Neuronal stem cell (in vitro differentiated cells): ENCODE measurements around the gene CD8A.

Source experiments
- DNase-seq: peaks from one replicate; pipeline ENCODE4 v3.0.0-alpha.2; 2013; ENCODE audit warnings: low spot score
- H2AFZ ChIP-seq: one replicate; pipeline ENCODE4 v1.6.1; 2013; ENCODE audit warnings: mild to moderate bottlenecking, low read length, inconsistent platforms
- H2AK5ac ChIP-seq: 2 replicates; pipeline ENCODE4 v1.6.1; 2013; ENCODE audit warnings: low read depth, mild to moderate bottlenecking, inconsistent platforms, low read length, moderate library complexity, mixed read lengths
- H2BK120ac ChIP-seq: 2 replicates; pipeline ENCODE4 v1.6.1; 2013; ENCODE audit warnings: low read depth, mild to moderate bottlenecking, inconsistent platforms, low read length, moderate library complexity, mixed read lengths
- H2BK12ac ChIP-seq: one replicate; pipeline ENCODE4 v1.6.1; 2013; ENCODE audit warnings: low read length, inconsistent platforms
- H2BK15ac ChIP-seq: 2 replicates; pipeline ENCODE4 v1.6.1; 2013; ENCODE audit warnings: mild to moderate bottlenecking, low read length, inconsistent platforms, mixed read lengths
- H2BK5ac ChIP-seq: one replicate; pipeline ENCODE4 v1.6.1; 2013; ENCODE audit warnings: inconsistent platforms, mild to moderate bottlenecking, low read length, moderate library complexity
- H3K14ac ChIP-seq: one replicate; pipeline ENCODE4 v1.6.1; 2013; ENCODE audit warnings: low read length, inconsistent platforms
- H3K18ac ChIP-seq: 2 replicates; pipeline ENCODE4 v1.6.1; 2013; ENCODE audit warnings: low read length, inconsistent platforms
- H3K23ac ChIP-seq: 2 replicates; pipeline ENCODE4 v1.6.1; 2013; ENCODE audit warnings: low read depth, mild to moderate bottlenecking, mixed read lengths, low read length, inconsistent platforms; ENCODE audit not compliant: poor library complexity
- H3K27ac ChIP-seq: replicated peaks from 3 replicates; pipeline ENCODE4 v1.5.1; 2013; ENCODE audit warnings: low read length, inconsistent platforms
- H3K27me3 ChIP-seq, 3 experiments: 2 replicates each; pipeline ENCODE4 v1.6.1; 2013; ENCODE audit warnings: low read length in 3 of 3, mild to moderate bottlenecking in 2 of 3, inconsistent platforms in 1 of 3, low read depth in 1 of 3, mixed read lengths in 1 of 3, moderate library complexity in 1 of 3; ENCODE audit not compliant: control insufficient read depth in 3 of 3, insufficient read depth in 3 of 3
- H3K36me3 ChIP-seq, 2 donors: replicated peaks in 1 of 2; 2 replicates each; pipeline ENCODE4 v1.6.1; 2013; ENCODE audit warnings: low read length in 2 of 2; ENCODE audit not compliant: control insufficient read depth in 2 of 2, insufficient read depth in 2 of 2
- H3K4ac ChIP-seq: 2 replicates; pipeline ENCODE4 v1.6.1; 2013; ENCODE audit warnings: inconsistent platforms, mild to moderate bottlenecking, low read length, moderate library complexity
- H3K4me1 ChIP-seq, 2 donors: 1 replicate in 1 of 2; 2 replicates in 1 of 2; pipeline ENCODE4 v1.6.1; 2013; ENCODE audit warnings: low read length in 2 of 2, low read depth in 1 of 2; ENCODE audit not compliant: control insufficient read depth in 2 of 2, insufficient read depth in 1 of 2
- H3K4me2 ChIP-seq: one replicate; pipeline ENCODE4 v1.6.1; 2013; ENCODE audit warnings: mild to moderate bottlenecking, low read length, inconsistent platforms; ENCODE audit not compliant: insufficient read depth, poor library complexity, severe bottlenecking
- H3K4me3 ChIP-seq, 2 donors: 2 replicates each; pipeline ENCODE4 v1.5.1; 2013; ENCODE audit warnings: low read length in 2 of 2, mild to moderate bottlenecking in 2 of 2, inconsistent platforms in 1 of 2, moderate library complexity in 1 of 2
- H3K79me1 ChIP-seq: one replicate; pipeline ENCODE4 v1.6.1; 2013; ENCODE audit warnings: low read depth, mild to moderate bottlenecking, inconsistent platforms, low read length, moderate library complexity
- H3K9ac ChIP-seq: one replicate; pipeline ENCODE4 v1.6.1; 2013; ENCODE audit warnings: mild to moderate bottlenecking, low read depth, low read length, inconsistent platforms; ENCODE audit not compliant: poor library complexity
- H3K9me3 ChIP-seq, 2 donors: replicated peaks in 1 of 2; 2 replicates each; pipeline versions ENCODE3 to v1.6.1; 2013; ENCODE audit warnings: low read length in 2 of 2, mild to moderate bottlenecking in 2 of 2, inconsistent platforms in 1 of 2, low read depth in 1 of 2, mixed read lengths in 1 of 2, moderate library complexity in 1 of 2; ENCODE audit not compliant: control insufficient read depth in 2 of 2, insufficient read depth in 1 of 2
- H4K8ac ChIP-seq: one replicate; pipeline ENCODE4 v1.6.1; 2013; ENCODE audit warnings: low read depth, mild to moderate bottlenecking, inconsistent platforms, low read length, moderate library complexity
- H4K91ac ChIP-seq: one replicate; pipeline ENCODE4 v1.6.1; 2013; ENCODE audit warnings: low read length, low read depth, mild to moderate bottlenecking, inconsistent platforms; ENCODE audit not compliant: poor library complexity
- WGBS, 2 donors: extraction: QIAGEN DNeasy Blood & Tissue Kit; methylation state at CpG; one replicate each; pipeline ENCODE4 v1.1.7; 2013; ENCODE audit warnings: missing lambda C conversion rate in 2 of 2, mixed read lengths in 1 of 2; ENCODE audit not compliant: insufficient read length in 2 of 2, insufficient replicate concordance in 1 of 2; ENCODE audit errors: extremely low coverage in 2 of 2; 5-methylcytosine and 5-hydroxymethylcytosine counted together

CD8A gene

GRCh38 chr2:86764661-86765309 is 25.9 kb downstream of the CD8A start:
- no peak overlapping the region for H3K4me2 ChIP-seq
- no peak overlapping the region for H3K23ac ChIP-seq
- no peak overlapping the region for H3K4me3 ChIP-seq
- H2BK5ac ChIP-seq, result no peak overlapping the region
- no peak overlapping the region for H3K9ac ChIP-seq
- H3K79me1 ChIP-seq, result peaks cover 2% of the 10 kb centered on the region
- H2BK15ac ChIP-seq, result no peak overlapping the region
- no peak overlapping the region for H2BK120ac ChIP-seq
- H3K14ac ChIP-seq, result no peak overlapping the region
- no peak overlapping the region for H3K18ac ChIP-seq
- no peaks in the 10 kb centered on the region for H3K27me3 ChIP-seq
- H4K91ac ChIP-seq, result no peak overlapping the region
- peaks cover 10 to 55% of the 10 kb centered on the region in 2 donors for H3K36me3 ChIP-seq
- H2AFZ ChIP-seq, result no peak overlapping the region
- WGBS, 2 donors, result no CpG with 5 or more reads among the region's 4 CpGs
- peak; percentile 26 for DNase-seq
- H2AK5ac ChIP-seq, result no peak overlapping the region
- no peak overlapping the region for H3K4ac ChIP-seq
- no peaks in the 10 kb centered on the region for H3K9me3 ChIP-seq
- no peaks in the 10 kb centered on the region for H3K4me1 ChIP-seq
- no peak overlapping the region for H3K27ac ChIP-seq
- no peak overlapping the region for H4K8ac ChIP-seq
- H2BK12ac ChIP-seq, result no peak overlapping the region

GRCh38 chr2:86760371-86760770 is 30.3 kb downstream of the CD8A start:
- H3K4ac ChIP-seq, result no peak overlapping the region
- H3K23ac ChIP-seq, result no peak overlapping the region
- no peaks in the 10 kb centered on the region for H3K4me1 ChIP-seq
- H3K79me1 ChIP-seq, result peaks cover 2% of the 10 kb centered on the region
- H3K14ac ChIP-seq, result no peak overlapping the region
- H3K36me3 ChIP-seq, result peaks cover 2 to 32% of the 10 kb centered on the region in 2 donors
- H4K8ac ChIP-seq, result no peak overlapping the region
- H3K9me3 ChIP-seq, result peaks cover 0 to 4% of the 10 kb centered on the region in 2 donors
- no CpG with 5 or more reads among the region's 4 CpGs for WGBS, 2 donors
- no peak overlapping the region for H3K18ac ChIP-seq
- H2BK15ac ChIP-seq, result no peak overlapping the region
- H4K91ac ChIP-seq, result no peak overlapping the region
- H3K9ac ChIP-seq, result no peak overlapping the region
- H2AK5ac ChIP-seq, result no peak overlapping the region
- no peak overlapping the region for H2BK12ac ChIP-seq
- no peak overlapping the region for H3K4me2 ChIP-seq
- no peak overlapping the region for H2BK5ac ChIP-seq
- DNase-seq, result no peak
- H3K27me3 ChIP-seq, result no peaks in the 10 kb centered on the region
- H3K27ac ChIP-seq, result no peak overlapping the region
- H2AFZ ChIP-seq, result no peak overlapping the region
- H2BK120ac ChIP-seq, result no peak overlapping the region
- no peak overlapping the region for H3K4me3 ChIP-seq

GRCh38 chr2:86758405-86758804 is 32.3 kb downstream of the CD8A start:
- Histone ChIP-seq H3K4me2 (no peak overlapping the region), H3K23ac (no peak overlapping the region), H3K4me3 (no peak overlapping the region), H3K18ac (no peak overlapping the region), H2BK5ac (no peak overlapping the region), H3K14ac (no peak overlapping the region), H2AK5ac (no peak overlapping the region), H3K4ac (no peak overlapping the region), H3K27me3 (no peaks in the 10 kb centered on the region), H2AFZ (no peak overlapping the region), H3K9me3 (peaks cover 0 to 4% of the 10 kb centered on the region in 2 donors), H3K4me1 (no peaks in the 10 kb centered on the region), H4K91ac (no peak overlapping the region), H2BK12ac (no peak overlapping the region), H2BK15ac (no peak overlapping the region), H2BK120ac (no peak overlapping the region), H3K9ac (no peak overlapping the region), H3K27ac (no peak overlapping the region), H3K79me1 (peaks cover 2% of the 10 kb centered on the region), H3K36me3 (peaks cover 4 to 47% of the 10 kb centered on the region in 2 donors), H4K8ac (no peak overlapping the region)
- DNase-seq, result no peak
- WGBS, 2 donors, result no CpG with 5 or more reads among the region's 3 CpGs

- Histone ChIP-seq H2BK120ac (no peak overlapping the region), H3K4me2 (no peak overlapping the region), H2AFZ (no peak overlapping the region), H3K4me3 (no peak overlapping the region), H3K4ac (no peak overlapping the region), H4K91ac (no peak overlapping the region), H2AK5ac (no peak overlapping the region), H3K9me3 (peaks cover 2 to 49% of the 10 kb centered on the region in 2 donors), H3K27me3 (no peaks in the 10 kb centered on the region), H3K4me1 (no peaks in the 10 kb centered on the region), H3K27ac (no peak overlapping the region), H3K23ac (no peak overlapping the region), H2BK15ac (no peak overlapping the region), H3K14ac (no peak overlapping the region), H3K9ac (no peak overlapping the region), H2BK5ac (no peak overlapping the region), H2BK12ac (no peak overlapping the region), H3K79me1 (no peaks in the 10 kb centered on the region), H3K36me3 (peaks cover 8 to 64% of the 10 kb centered on the region in 2 donors), H4K8ac (no peak overlapping the region), H3K18ac (no peak overlapping the region)
- DNase-seq, result no peak
Observed at GRCh38 chr2:86753606-86754005, 37.1 kb downstream of the CD8A start.
